Panc1 (cell line): ENCODE data around the gene FBXW8. TPM values are rescaled to one million over a fixed set of nuclear protein-coding genes. Genes with fewer than 3 reads are reported as not detected.

ENCODE experiments used
- ATAC-seq: fragments of 200-7000 bp; cut with Tn5 transposase; 2 replicates; pipeline ENCODE4 v1.9.1; 2020; ENCODE audit warnings: mild to moderate bottlenecking, moderate library complexity
- BruUV-seq: library from RNA; stranded (reverse); fragments of 400-500 nt; replicated peaks from 2 replicates; lab custom pipeline; 2021; lab: Mats Ljungman, UMichigan
- CTCF ChIA-PET: fragments of 300-600 bp; sonication (Branson Sonifier 250); formaldehyde crosslinking; loops from one replicate; lab custom pipeline; 2022; ENCODE audit warnings: antibody characterized with exemption; lab: Charles Lee
- POLR2A ChIA-PET: fragments of 300-600 bp; sonication (Branson Sonifier 250); formaldehyde crosslinking; loops from one replicate; lab custom pipeline; 2022; ENCODE audit warnings: antibody characterized with exemption; lab: Charles Lee
- DNase-seq: peaks from one replicate; pipeline ENCODE4 v3.0.0-alpha.2; 2010; ENCODE audit warnings: low read depth, low spot score
- H3K27ac ChIP-seq: 2 replicates; pipeline ENCODE4 v1.5.1; 2011; ENCODE audit warnings: mild to moderate bottlenecking, low read length, inconsistent platforms
- H3K27me3 ChIP-seq: fragments of 200-500 bp; sonication (Bioruptor generic); 2 replicates; pipeline ENCODE4 v1.6.0; 2014; ENCODE audit warnings: low read length, inconsistent platforms; ENCODE audit not compliant: control insufficient read depth, insufficient read depth
- H3K36me3 ChIP-seq: fragments of 200-500 bp; sonication (Bioruptor generic); 2 replicates; pipeline ENCODE4 v1.5.1; 2014; ENCODE audit warnings: inconsistent platforms, mild to moderate bottlenecking, low read length, moderate library complexity; ENCODE audit not compliant: control insufficient read depth, insufficient read depth
- H3K4me1 ChIP-seq: 2 replicates; pipeline ENCODE4 v1.5.1; 2011; ENCODE audit warnings: inconsistent platforms, mild to moderate bottlenecking, low read length, moderate library complexity; ENCODE audit not compliant: control insufficient read depth, insufficient read depth
- H3K4me3 ChIP-seq, 2 experiments: 2 replicates each; pipeline ENCODE4 v1.5.1; 2011 to 2012; ENCODE audit warnings: low read depth in 2 of 2, low read length in 2 of 2, mild to moderate bottlenecking in 2 of 2, inconsistent platforms in 1 of 2, moderate library complexity in 1 of 2
- H3K9me3 ChIP-seq: fragments of 200-500 bp; sonication (Bioruptor generic); 2 replicates; pipeline ENCODE4 v1.5.1; 2014; ENCODE audit warnings: low read depth, mild to moderate bottlenecking, inconsistent platforms, low read length, moderate library complexity; ENCODE audit not compliant: control insufficient read depth, insufficient read depth
- POLR2AphosphoS5 ChIP-seq: IDR thresholded peaks from 2 replicates; pipeline ENCODE4 v1.6.1; 2012; ENCODE audit warnings: mild to moderate bottlenecking, low read depth, low read length, moderate library complexity
- SIN3A ChIP-seq: IDR thresholded peaks from 2 replicates; pipeline ENCODE4 v1.6.1; 2012; ENCODE audit warnings: low read depth, mild to moderate bottlenecking, low read length, moderate library complexity, borderline replicate concordance; ENCODE audit not compliant: insufficient read depth
- TCF7L2 ChIP-seq: IDR thresholded peaks from 2 replicates; pipeline ENCODE4 v1.6.1; 2011; ENCODE audit warnings: mild to moderate bottlenecking, low read depth, low read length, inconsistent platforms
- in situ Hi-C: cut with HindIII; loops from 2 replicates; pipeline ENCODE4 v1.10.0; 2016; ENCODE audit warnings: low sequenced_read_pairs, low pct_unique_long_range_greater_than_20kb
- intact Hi-C: fragments of 100-400 bp; cut with micrococcal nuclease; formaldehyde crosslinking; loops from one replicate; pipeline ENCODE4 v1.10.0; 2022; ENCODE audit not compliant: unreplicated experiment
- total RNA-seq: library from RNA; stranded (reverse); gene quantifications from one replicate; pipeline ENCODE4 v1.2.1, GENCODE V29; 2021; ENCODE audit not compliant: unreplicated experiment
- TF ChIP-seq, protein P1 (sequence below): fragments of 450-650 bp; IDR thresholded peaks from 2 replicates; pipeline ENCODE4 v1.5.1; 2017; ENCODE audit warnings: mild to moderate bottlenecking
- TF ChIP-seq, protein P2 (sequence below), 2 experiments: IDR thresholded peaks; 2 replicates each; pipeline ENCODE4 v1.6.1; 2011 to 2012; ENCODE audit warnings: low read depth in 2 of 2, control low read depth in 1 of 2, low read length in 1 of 2, mild to moderate bottlenecking in 1 of 2, moderate library complexity in 1 of 2; ENCODE audit not compliant: insufficient read depth in 1 of 2

The FBXW8 gene
- total RNA-seq, 1 experiment from 2014 or later, result 18.0 TPM

DNA sequence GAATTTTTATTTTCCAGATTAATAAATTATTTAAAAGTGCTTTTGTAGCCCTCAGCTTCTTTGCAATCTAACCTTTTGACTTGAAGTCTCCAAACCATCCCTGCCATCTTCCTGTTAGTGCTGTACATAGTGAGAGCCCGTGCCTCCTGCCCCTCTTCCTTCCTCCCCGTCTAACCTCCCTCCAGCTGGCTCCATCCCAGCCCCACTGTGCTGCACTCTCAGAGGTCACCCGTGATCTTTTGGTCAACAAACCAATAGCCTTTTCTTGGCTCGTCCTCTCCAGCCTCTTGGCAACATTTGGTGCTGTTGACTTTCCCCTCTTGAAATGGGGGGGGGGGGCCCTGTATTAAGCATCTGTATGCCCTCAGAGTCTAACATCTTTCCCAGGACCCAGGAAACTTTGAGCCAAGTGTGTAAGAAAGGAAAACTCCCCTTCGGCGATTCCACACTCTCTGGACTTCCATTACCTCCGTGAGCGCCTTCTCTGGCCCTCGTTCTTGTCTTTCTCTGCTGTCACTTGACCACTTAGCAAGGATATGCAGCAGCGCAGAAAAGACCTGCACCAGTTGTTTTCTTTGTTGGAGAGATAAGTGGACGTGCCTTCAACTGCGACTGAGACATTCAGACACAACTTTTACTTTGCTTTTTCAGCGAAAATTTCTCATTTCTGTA lies 44.1 kb downstream of the FBXW8 start:
- intact Hi-C loops, result no loop called here
- TF ChIP-seq, protein P1, sequence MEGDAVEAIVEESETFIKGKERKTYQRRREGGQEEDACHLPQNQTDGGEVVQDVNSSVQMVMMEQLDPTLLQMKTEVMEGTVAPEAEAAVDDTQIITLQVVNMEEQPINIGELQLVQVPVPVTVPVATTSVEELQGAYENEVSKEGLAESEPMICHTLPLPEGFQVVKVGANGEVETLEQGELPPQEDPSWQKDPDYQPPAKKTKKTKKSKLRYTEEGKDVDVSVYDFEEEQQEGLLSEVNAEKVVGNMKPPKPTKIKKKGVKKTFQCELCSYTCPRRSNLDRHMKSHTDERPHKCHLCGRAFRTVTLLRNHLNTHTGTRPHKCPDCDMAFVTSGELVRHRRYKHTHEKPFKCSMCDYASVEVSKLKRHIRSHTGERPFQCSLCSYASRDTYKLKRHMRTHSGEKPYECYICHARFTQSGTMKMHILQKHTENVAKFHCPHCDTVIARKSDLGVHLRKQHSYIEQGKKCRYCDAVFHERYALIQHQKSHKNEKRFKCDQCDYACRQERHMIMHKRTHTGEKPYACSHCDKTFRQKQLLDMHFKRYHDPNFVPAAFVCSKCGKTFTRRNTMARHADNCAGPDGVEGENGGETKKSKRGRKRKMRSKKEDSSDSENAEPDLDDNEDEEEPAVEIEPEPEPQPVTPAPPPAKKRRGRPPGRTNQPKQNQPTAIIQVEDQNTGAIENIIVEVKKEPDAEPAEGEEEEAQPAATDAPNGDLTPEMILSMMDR, result no peak
- TF ChIP-seq, protein P2, sequence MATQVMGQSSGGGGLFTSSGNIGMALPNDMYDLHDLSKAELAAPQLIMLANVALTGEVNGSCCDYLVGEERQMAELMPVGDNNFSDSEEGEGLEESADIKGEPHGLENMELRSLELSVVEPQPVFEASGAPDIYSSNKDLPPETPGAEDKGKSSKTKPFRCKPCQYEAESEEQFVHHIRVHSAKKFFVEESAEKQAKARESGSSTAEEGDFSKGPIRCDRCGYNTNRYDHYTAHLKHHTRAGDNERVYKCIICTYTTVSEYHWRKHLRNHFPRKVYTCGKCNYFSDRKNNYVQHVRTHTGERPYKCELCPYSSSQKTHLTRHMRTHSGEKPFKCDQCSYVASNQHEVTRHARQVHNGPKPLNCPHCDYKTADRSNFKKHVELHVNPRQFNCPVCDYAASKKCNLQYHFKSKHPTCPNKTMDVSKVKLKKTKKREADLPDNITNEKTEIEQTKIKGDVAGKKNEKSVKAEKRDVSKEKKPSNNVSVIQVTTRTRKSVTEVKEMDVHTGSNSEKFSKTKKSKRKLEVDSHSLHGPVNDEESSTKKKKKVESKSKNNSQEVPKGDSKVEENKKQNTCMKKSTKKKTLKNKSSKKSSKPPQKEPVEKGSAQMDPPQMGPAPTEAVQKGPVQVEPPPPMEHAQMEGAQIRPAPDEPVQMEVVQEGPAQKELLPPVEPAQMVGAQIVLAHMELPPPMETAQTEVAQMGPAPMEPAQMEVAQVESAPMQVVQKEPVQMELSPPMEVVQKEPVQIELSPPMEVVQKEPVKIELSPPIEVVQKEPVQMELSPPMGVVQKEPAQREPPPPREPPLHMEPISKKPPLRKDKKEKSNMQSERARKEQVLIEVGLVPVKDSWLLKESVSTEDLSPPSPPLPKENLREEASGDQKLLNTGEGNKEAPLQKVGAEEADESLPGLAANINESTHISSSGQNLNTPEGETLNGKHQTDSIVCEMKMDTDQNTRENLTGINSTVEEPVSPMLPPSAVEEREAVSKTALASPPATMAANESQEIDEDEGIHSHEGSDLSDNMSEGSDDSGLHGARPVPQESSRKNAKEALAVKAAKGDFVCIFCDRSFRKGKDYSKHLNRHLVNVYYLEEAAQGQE (IDR thresholded peaks at IDR 0.05; ENCODE audit: insufficient read depth in 1 of 2, low read depth in 2 of 2, low read length in 1 of 2), result no peak
- TF ChIP-seq SIN3A (no peak), POLR2AphosphoS5 (no peak), TCF7L2 (no peak)
- H3K4me1 ChIP-seq, result no peaks in the 10 kb centered on the region
- no peak overlapping the region for H3K4me3 ChIP-seq
- no peak overlapping the region for H3K27ac ChIP-seq
- DNase-seq (no peak), ATAC-seq (no peak)
- BruUV-seq, result no TSS peak
- H3K27me3 ChIP-seq, result no peaks in the 10 kb centered on the region
- in situ Hi-C loops, result no loop called here
- no peaks in the 10 kb centered on the region for H3K9me3 ChIP-seq
- POLR2A ChIA-PET, result no interaction called here
- CTCF ChIA-PET, result no interaction called here
- H3K36me3 ChIP-seq, result peaks cover 2% of the 10 kb centered on the region

GRCh38 chr12:116955382-116956021 lies 44.8 kb downstream of the FBXW8 start:
- intact Hi-C loops, result no loop called here
- BruUV-seq, result no TSS peak
- no peak for DNase-seq

More at GRCh38 chr12:116955382-116956021, 44.8 kb downstream of the FBXW8 start:
- Histone ChIP-seq H3K36me3 (peaks cover 2% of the 10 kb centered on the region), H3K27me3 (no peaks in the 10 kb centered on the region), H3K27ac (no peak overlapping the region), H3K4me1 (no peaks in the 10 kb centered on the region), H3K9me3 (no peaks in the 10 kb centered on the region), H3K4me3 (no peak overlapping the region)
- CTCF ChIA-PET, result no interaction called here
- POLR2A ChIA-PET, result no interaction called here
- in situ Hi-C loops, result no loop called here
- TF ChIP-seq, protein P1, result no peak
- no peak for TF ChIP-seq POLR2AphosphoS5
- TF ChIP-seq, protein P2 (IDR thresholded peaks at IDR 0.05; ENCODE audit: insufficient read depth in 1 of 2, low read depth in 2 of 2, low read length in 1 of 2), result no peak
- TF ChIP-seq TCF7L2, result no peak
- TF ChIP-seq SIN3A, result no peak
- ATAC-seq, result no peak
